ENCODE results near the gene FXYD4.

The FXYD4 gene

GRCh38 chr10:43371418-43371817, at the start of gene FXYD4:
FXYD4 (plus strand) TSS chr10:43371636; CDS start chr10:43373747, 2,111 bp downstream.
- Histone ChIP-seq H3K4me2 (no peak within 1 kb of the TSS), H3K9ac (no peak within 1 kb of the TSS), H2AFZ (ENCODE audit: low read depth) (no peak within 1 kb of the TSS), H3K4me1 (ENCODE audit: low read depth, poor library complexity, severe bottlenecking) (no peaks in the 10 kb centered on the region), H3K4me3 (IDR thresholded peaks at IDR 0.05; ENCODE audit: insufficient read depth, low read depth, low read length) (no peak within 1 kb of the TSS), H4K20me1 (ENCODE audit: insufficient read depth) (no peaks in the 10 kb centered on the region), H3K36me3 (ENCODE audit: insufficient read depth) (no peaks in the 10 kb centered on the region), H3K27ac (no peak within 1 kb of the TSS), H3K79me2 (ENCODE audit: insufficient read depth, low read depth) (no peaks in the 10 kb centered on the region), H3K27me3 (ENCODE audit: insufficient read depth, low read depth) (no peaks in the 10 kb centered on the region)
- no peak for TF ChIP-seq CTCF (conservative IDR thresholded peaks at IDR 0.05; ENCODE audit: low read depth, low read length)

GRCh38 chr10:43322331-43322730, 49.1 kb upstream of the FXYD4 start:
- H3K4me2 ChIP-seq: no peak overlapping the region

GRCh38 chr10:43322769-43323168, 48.7 kb upstream of the FXYD4 start:
- TF ChIP-seq CTCF (conservative IDR thresholded peaks at IDR 0.05; ENCODE audit: low read depth, low read length): no peak
- no peak overlapping the region for H3K27ac ChIP-seq
- H4K20me1 ChIP-seq (ENCODE audit: insufficient read depth): no peaks in the 10 kb centered on the region
- H3K4me3 ChIP-seq (IDR thresholded peaks at IDR 0.05; ENCODE audit: insufficient read depth, low read depth, low read length): no peak overlapping the region
- H3K79me2 ChIP-seq (ENCODE audit: insufficient read depth, low read depth): no peaks in the 10 kb centered on the region
- no peak overlapping the region for H2AFZ ChIP-seq (ENCODE audit: low read depth)
- no peaks in the 10 kb centered on the region for H3K27me3 ChIP-seq (ENCODE audit: insufficient read depth, low read depth)
- no peak overlapping the region for H3K9ac ChIP-seq
- no peaks in the 10 kb centered on the region for H3K36me3 ChIP-seq (ENCODE audit: insufficient read depth)
- no peaks in the 10 kb centered on the region for H3K4me1 ChIP-seq (ENCODE audit: low read depth, poor library complexity, severe bottlenecking)
- H3K4me2 ChIP-seq: no peak overlapping the region

More at GRCh38 chr10:43322331-43322730, 49.1 kb upstream of the FXYD4 start:
- Histone ChIP-seq H3K4me3 (IDR thresholded peaks at IDR 0.05; ENCODE audit: insufficient read depth, low read depth, low read length) (no peak overlapping the region), H4K20me1 (ENCODE audit: insufficient read depth) (no peaks in the 10 kb centered on the region), H3K9ac (no peak overlapping the region), H3K27me3 (ENCODE audit: insufficient read depth, low read depth) (no peaks in the 10 kb centered on the region), H2AFZ (ENCODE audit: low read depth) (no peak overlapping the region), H3K36me3 (ENCODE audit: insufficient read depth) (no peaks in the 10 kb centered on the region), H3K27ac (no peak overlapping the region), H3K4me1 (ENCODE audit: low read depth, poor library complexity, severe bottlenecking) (no peaks in the 10 kb centered on the region), H3K79me2 (ENCODE audit: insufficient read depth, low read depth) (no peaks in the 10 kb centered on the region)
- TF ChIP-seq CTCF (conservative IDR thresholded peaks at IDR 0.05; ENCODE audit: low read depth, low read length): no peak

- Histone ChIP-seq H3K27ac (no peak overlapping the region), H3K4me2 (no peak overlapping the region), H3K36me3 (ENCODE audit: insufficient read depth) (no peaks in the 10 kb centered on the region), H3K4me1 (ENCODE audit: low read depth, poor library complexity, severe bottlenecking) (no peaks in the 10 kb centered on the region), H3K4me3 (IDR thresholded peaks at IDR 0.05; ENCODE audit: insufficient read depth, low read depth, low read length) (no peak overlapping the region), H3K9ac (no peak overlapping the region), H2AFZ (ENCODE audit: low read depth) (no peak overlapping the region), H3K27me3 (ENCODE audit: insufficient read depth, low read depth) (no peaks in the 10 kb centered on the region), H3K79me2 (ENCODE audit: insufficient read depth, low read depth) (no peaks in the 10 kb centered on the region), H4K20me1 (ENCODE audit: insufficient read depth) (no peaks in the 10 kb centered on the region)
- no peak for TF ChIP-seq CTCF (conservative IDR thresholded peaks at IDR 0.05; ENCODE audit: low read depth, low read length)
Observed at GRCh38 chr10:43323245-43323644, 48.2 kb upstream of the FXYD4 start.

Data from KMS-11 (cell line).